HL-60/S4 treated with retinoic acid at 250 ng/mL for 4 days and 3 days (cell line): ENCODE results near the gene CENPW.

Source experiments
- in situ Hi-C: fragments of 300-500 bp; cut with MboI; formaldehyde crosslinking; loops from 2 replicates; pipeline ENCODE4 v1.7.0; 2022; ENCODE audit warnings: low sequenced_read_pairs

The CENPW gene

GRCh38 chr6:126372626-126373025, 32.7 kb downstream of the CENPW start:
- in situ Hi-C loops, result no loop called here

- in situ Hi-C loops, result no loop called here
These were observed 33.4 kb downstream of the CENPW start for GRCh38 chr6:126373344-126373743.

- in situ Hi-C loops, result no loop called here
These were observed 34.5 kb downstream of the CENPW start for GRCh38 chr6:126374372-126374771.

GRCh38 chr6:126376682-126377081, 36.8 kb downstream of the CENPW start:
- in situ Hi-C loops, result no loop called here

DNA sequence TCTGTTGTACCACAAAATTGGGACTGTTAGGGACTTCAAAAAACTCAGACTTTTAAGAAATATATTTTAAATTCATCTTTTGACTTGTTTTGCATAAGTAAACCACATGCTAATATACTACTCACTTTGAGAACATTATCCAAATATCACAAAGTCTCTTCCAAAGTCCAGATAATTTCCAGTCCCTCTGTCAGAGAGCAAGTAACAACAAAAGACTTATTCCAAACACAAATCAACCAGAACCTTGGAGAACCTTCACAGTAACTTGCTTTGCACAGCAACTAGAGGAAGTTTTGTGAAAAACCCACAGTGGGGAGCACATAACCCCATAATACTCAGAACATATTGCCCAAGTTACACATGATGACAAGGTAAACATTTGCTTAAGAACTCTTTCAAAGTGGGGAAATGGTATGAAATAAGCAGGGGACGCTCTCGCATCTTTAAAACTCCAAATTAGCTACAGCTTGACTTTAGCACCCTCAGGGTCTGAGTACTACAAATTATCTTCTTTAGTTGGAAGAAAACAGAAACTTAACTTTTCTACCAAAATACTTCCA, 37.8 kb downstream of the CENPW start:
- in situ Hi-C loops, result no loop called here

GRCh38 chr6:126380072-126380583, 40.2 kb downstream of the CENPW start:
- in situ Hi-C loops, result no loop called here

DNA sequence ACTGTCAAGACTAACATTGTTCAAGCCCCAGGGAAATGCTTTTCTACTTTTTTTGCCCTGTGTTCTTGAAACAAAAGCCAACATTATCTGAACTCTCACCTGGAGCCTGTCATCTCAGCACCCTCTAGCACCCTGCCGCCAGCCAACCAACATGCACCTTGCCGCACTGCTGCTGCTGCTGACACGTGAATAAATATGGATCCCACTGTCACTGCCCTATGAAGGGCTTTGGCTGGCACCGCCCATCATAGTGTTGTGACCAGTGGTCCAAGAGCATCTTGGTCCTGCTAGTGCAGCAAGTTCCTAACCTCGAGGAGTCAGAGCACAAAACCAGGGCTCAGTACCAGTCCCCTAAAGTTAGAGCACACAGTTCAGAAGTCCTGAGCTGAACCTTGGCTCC, 41.6 kb downstream of the CENPW start:
- in situ Hi-C loops, result no loop called here

GRCh38 chr6:126383203-126383602, 43.3 kb downstream of the CENPW start:
- in situ Hi-C loops, result no loop called here

- in situ Hi-C loops, result no loop called here
These were observed 45.6 kb downstream of the CENPW start for GRCh38 chr6:126385536-126385935.

DNA sequence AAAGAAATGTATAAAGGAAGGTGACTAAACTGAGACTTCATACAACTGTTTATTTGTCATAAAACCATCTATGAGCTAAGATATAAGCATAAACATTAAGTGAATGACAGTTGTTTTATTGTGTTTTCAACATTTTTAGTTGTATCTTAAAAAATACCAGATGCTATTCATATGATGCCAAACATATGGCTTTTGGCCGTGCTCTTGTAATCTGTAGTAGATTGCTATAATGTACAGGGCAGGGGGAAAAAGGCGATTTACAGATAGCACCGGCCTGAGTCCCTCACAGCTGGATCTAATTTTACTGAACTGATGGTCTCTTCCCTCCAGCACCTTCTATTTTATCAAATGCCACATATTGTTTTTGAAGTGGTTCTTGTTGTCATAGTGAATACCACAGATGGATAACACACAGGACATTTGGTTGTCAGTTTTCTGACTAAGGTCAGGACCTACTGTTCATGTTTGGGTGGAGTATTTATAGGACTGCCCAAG, 48.2 kb downstream of the CENPW start:
- in situ Hi-C loops, result no loop called here

DNA sequence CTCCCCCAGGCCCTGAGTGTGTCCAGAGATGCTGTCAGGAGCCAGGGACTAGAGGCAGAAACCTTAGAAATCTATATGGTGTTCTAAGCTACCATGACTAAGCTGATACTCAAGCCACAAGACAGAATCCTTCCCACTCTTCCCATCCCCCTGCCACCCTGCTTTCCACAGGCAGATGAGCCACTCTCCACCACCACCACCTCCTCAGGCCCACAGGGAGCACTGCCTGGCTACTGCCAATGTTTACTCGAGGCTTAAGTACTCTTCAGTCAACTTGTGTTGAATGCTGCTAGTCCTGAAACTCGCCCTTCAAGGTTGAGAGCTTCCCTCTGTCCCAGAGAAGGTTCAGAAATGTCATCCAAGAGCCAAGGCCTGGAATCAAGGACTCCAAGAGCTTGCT, 56.2 kb downstream of the CENPW start:
- in situ Hi-C loops, result no loop called here
